HG03108 (cell line): ENCODE results near the gene CISD2.
A peak's percentile ranks its signal among the peaks of the same experiment; 100 is the strongest.
"Not testable (repeated sequence)": the region's sequence is repeated elsewhere in the genome, so short reads cannot be mapped to it uniquely, and the experiment has no call there.

Experiments used
- ATAC-seq: cut with Tn5 transposase; IDR thresholded peaks from one replicate; pipeline ENCODE4 v1.9.1; 2021; ENCODE audit warnings: moderate library complexity; ENCODE audit not compliant: unreplicated experiment

Gene CISD2

DNA sequence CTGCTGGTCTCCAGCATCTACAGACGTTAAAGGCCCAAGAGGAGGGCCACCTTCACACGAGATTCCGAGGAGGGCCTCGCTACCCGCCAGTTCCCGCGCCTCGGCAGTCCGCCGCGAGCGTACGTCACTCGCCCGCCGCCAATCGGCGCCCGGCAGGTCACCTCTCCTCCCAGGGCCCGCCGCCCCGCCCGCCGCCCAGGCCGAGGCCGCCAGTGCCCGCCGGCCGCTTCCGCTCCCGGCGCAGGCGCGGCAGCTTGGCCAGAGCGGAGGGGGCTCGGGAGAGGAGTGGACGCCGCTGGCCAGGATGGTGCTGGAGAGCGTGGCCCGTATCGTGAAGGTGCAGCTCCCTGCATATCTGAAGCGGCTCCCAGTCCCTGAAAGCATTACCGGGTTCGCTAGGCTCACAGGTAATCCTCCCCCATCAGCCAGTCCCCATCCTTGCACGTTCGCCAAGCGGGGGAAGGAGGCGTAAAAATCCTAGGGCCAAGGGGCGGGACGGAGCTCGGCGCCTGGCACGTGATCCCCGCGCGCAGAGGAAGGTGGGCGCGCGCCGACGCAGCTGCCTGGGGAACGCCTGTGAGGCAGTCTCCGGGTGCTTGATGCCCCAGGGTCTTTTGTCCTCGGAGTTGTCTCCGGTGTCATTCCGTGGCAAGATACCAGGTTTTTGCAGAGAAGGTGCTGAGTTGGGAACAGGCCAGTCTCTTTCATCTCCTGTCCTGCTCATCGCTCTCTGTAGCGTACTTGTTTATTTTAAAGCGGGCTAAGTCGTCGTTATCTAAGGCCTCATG lies at the start of gene CISD2:
TSS of gene CISD2 (plus strand) at position 212 of the 788 bp plus-strand sequence. CDS start at position 305, 93 bp downstream.
- ATAC-seq = peak; percentile 89

GRCh38 chr4:102819100-102819499 lies 49.7 kb upstream of the CISD2 start:
- ATAC-seq = not testable (repeated sequence)

DNA sequence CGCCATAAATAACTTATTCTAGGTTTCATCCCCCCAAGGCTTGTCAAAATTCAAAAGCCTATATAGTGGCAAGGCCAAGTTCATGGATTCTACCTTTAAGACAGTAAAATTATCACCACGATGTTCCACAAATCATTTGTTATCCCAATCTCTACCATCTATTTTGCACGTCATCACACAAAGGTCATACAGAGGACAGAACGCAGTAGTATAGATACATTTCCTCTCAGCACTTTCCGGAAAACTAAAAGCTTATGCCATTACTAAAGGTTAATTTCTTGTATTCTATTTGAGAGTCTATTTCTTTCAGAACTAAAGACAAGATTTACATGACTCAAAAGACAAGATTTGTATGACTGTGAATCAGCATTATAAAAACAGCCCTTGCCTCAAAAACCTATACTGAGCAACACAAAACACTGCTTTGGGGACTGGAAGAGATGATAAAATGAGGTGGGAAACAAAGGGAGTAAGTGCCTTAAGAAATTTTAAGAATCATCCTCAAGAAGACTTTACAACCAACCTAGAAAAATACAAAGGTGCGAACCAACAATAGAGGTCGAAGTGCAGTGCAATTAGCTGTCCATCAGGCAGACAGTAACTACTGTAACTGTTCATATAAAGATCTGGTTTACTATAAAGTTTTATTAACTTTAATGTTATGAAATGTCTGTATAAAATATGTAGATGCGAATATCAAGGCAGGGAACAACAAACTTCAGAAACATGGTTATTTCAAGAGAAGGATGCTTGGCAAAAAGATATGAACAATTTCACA lies 49.0 kb upstream of the CISD2 start:
- no peak for ATAC-seq

DNA sequence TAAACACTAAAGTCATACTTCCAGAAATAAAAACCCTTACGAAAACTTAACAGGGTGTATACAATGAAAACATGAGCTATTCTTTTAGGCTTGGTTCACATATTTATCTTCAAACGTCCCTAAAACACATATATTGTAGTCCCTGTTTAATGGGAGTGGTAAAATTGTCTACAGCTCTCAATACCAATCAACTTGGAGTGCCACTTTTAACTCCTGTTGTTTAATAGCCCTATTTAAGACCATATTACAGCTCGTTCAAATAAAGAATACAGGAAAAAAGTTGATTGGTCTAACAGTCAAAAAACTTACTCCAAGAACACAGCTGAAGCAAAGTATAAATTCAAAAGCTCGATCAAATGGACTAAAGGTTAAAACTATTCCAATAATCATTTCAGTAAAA lies 45.3 kb upstream of the CISD2 start:
- ATAC-seq = no peak

DNA sequence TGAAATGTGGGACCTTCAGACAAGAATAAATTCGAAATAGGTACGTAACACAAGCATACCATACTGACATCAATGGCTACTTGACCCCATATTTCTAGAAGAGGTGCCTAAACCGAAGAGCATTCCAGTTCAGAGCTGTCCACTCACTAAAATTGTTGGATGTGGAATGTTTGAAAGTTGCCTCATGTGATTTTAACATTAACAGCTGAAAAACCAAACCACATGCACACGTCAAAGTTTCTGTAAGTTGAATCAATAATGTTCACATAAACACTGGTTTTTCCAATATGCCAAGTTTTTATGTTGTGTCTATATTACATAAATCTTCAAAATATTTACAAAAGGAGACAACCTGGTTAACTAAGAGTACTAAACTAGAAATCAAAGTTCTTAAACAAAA lies 44.9 kb upstream of the CISD2 start:
- ATAC-seq = no peak

DNA sequence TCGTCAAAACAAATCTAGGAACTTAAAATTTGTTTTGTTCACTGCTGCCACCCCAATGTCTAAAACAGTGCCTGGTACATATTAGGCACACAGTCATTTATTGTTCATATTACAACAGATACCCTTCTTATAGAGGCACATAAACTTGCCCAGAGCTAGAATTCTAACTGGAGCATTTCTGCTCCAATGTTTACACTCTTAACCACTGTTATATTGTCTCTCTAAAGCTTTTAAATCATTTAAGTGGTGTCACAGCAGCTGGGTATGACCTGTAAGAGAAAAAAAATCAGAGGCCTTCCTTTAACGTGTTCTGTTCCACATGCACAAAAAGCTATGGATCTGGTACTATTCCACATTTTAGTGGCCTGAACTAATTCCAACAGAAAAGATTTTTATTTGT lies 44.4 kb upstream of the CISD2 start:
- ATAC-seq = no peak

GRCh38 chr4:102825261-102826091 lies 43.3 kb upstream of the CISD2 start:
- no peak for ATAC-seq

- ATAC-seq = no peak
Measured at GRCh38 chr4:102826105-102826889, 42.5 kb upstream of the CISD2 start.

GRCh38 chr4:102826890-102827673 lies 41.7 kb upstream of the CISD2 start, which contains the start of gene UBE2D3:
Gene UBE2D3 (minus strand): TSS chr4:102827551. CDS start chr4:102826508, 1,043 bp downstream.
- ATAC-seq = peak; percentile 18

DNA sequence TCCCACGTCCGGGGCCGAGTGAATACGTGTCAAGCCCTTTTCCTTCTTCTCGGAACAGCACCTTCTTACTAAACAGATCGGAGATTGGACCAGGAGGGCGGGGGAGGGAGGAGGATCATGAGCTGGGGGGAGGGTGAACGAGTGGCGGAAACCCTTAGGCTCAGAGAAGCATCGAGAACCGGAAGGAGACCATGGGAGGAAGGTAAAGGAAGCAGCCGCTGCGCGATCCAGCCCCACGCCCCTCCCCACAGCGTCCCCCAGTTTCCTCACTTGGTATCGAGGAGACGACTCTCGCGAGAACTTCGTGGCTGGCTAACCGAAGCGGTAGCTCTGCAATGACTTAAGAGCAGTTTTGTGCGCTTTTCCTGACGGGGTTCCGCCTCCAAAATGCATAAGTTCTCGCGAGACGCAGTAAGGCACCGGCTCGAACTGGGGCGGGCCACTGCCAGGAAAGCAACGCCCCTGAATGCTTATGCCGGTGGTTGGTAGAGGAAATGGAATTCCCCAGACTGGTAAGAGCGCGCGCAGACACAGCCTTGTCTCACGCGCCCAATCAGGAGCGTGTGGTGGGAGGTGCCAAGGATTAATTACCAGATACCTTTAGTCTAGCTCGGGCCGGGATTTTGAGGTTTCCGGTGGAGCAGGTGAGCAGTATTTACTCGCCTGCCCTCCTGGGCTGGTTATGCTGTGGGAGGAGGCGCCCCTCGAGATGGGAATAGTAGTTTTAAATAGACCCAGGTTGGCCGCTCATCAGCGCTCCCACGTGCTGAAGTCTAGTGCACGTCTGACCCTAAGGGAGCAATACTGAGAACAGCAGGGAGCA lies 40.9 kb upstream of the CISD2 start:
- peak; percentile 78 for ATAC-seq

DNA sequence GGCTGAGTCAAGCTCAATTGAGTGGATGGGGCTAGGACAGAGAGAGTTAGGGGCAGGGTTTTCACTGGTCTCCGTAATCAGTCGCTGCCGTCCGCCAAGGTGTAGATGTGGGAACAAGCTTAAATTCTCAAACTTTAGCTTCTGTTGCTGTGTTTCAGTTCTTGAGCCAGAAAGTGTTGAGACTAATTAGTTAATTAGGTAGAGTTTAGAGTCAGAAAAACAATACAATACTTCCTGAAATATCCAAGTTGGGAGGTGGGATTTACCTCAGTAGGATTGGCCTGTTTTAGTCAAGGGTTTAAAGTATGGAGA lies 40.3 kb upstream of the CISD2 start:
- ATAC-seq = no peak

DNA sequence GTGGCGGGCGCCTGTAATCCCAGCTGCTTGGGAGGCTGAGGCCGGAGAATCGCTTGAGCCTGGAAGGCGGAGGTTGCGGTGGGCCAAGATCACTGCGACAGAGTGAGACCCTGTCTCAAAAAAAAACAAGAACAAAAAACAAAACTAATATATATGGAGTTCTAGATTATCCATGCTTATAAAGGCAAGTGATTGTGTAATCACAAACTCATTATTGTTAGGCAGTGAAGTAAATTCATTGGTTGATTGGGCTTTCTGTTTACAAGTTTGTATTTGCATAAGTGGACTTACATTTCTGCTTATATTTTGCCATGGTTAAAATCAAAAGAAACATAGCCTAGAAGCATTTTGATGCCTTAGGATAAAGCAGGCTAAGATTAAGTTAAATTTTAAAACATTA lies 39.0 kb upstream of the CISD2 start:
- no peak for ATAC-seq

- ATAC-seq = no peak
Measured at GRCh38 chr4:102832105-102832504, 36.7 kb upstream of the CISD2 start.

- ATAC-seq = no peak
Measured at GRCh38 chr4:102832667-102833066, 36.1 kb upstream of the CISD2 start.

DNA sequence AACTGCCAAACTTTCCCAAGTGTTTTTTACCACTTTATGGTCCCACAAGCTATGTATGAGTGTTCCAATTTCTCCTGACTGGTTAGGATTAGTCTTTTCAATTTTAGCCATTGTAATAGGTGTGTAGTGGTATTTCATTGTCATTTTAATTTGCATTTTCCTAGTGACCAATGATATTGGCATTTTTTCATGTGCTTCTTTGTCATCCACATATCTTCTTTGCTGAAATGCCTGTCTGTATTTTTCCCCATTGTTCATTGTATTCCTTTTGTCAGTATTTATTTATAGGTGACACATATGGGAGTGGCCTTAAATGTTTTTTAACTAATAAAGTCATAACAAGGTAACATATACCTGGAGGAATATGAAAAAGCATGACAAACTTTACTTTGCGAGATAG lies 32.2 kb upstream of the CISD2 start:
- ATAC-seq = no peak

DNA sequence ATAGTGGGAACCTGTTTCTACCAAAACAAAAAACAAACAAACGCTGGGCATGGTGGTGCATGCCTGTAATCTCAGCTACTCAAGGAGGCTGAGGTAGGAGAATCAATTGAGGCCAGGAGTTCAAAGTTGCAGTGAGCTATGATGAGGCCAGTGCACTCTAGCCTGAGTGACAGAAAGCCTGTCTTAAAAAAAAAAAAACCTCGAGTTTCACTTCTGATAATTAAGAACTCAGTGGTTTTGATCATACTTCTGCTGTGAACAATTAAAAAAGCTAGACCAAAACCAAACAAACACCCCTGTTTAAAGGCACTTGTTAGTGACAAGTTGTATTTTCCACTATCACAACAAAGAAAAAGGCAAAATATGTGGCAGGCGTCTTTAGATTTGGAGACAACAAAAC lies 26.4 kb upstream of the CISD2 start:
- no peak for ATAC-seq

DNA sequence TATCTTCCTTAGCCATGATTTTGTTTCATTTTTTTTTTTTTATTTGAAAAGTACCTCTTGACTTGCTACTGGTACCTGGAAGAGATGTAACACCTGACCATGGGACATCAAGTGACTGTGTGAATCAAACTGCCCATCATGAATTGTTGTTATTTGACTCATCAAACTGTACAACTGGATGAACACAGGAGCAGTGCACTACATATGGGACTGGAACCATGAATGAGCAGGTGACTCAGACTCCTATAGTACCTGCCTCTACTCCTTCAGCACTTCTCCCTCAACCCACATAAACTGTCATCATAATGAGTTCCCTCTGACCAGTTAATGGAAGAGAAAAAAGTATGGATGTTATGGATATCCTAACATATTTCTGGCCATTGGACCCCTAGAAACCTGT lies 25.5 kb upstream of the CISD2 start:
- no peak for ATAC-seq

DNA sequence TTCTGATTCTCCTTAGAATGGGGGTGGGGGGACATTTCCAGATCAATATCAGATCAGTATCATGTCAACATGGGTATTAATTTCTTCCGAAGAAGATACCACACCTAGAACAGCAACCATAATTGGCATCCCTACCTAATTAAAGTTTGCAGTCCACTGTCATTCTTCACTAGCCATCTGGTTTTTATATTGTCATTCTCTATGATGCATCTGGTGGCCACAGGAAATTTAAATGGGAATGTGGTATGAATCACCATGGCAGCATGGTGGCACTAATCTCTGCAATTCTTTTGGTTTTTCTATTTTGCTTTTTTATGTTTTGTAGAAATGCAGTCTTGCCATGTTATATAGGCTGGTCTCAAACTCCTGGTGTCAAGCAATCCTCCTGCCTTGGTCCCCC lies 24.9 kb upstream of the CISD2 start:
- no peak for ATAC-seq

DNA sequence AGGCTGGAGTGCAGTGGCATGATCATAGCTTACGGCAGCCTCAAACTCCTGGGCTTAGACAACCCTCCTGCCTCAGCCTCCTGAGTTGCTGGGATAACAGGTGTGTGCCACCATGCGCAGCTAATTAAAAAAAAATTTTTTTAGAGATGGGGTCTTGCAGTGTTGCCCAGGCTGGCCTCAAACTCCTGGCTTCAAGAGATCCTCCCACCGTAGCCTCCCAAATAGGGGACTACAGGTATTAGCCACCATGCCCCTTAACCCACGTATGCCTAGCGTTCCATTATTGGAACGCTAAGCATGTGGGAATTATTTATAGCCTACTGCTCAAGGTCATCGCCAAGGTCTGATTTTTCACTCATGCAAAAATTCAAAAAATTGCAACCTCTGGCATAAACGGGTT lies 21.1 kb upstream of the CISD2 start:
- ATAC-seq = no peak
